Karpas-422 (cell line): Measurements from ENCODE around the gene APP. TPM values are rescaled to one million over a fixed set of nuclear protein-coding genes. Genes with fewer than 3 reads are reported as not detected.

Experiments
- DNase-seq: peaks from one replicate; pipeline ENCODE4 v3.0.0-alpha.2; 2015
- H2AFZ ChIP-seq: fragments of 200-600 bp; sonication (generic); 2 replicates; pipeline ENCODE4 v1.6.1; 2014; ENCODE audit warnings: antibody characterized with exemption, low read length, mixed read lengths
- H3K27ac ChIP-seq: fragments of 200-600 bp; sonication (generic); 2 replicates; pipeline ENCODE4 v1.5.1; 2014; ENCODE audit warnings: mild to moderate bottlenecking, low read length, moderate library complexity
- H3K27me3 ChIP-seq: fragments of 200-600 bp; sonication (generic); 2 replicates; pipeline ENCODE4 v1.6.1; 2014; ENCODE audit warnings: low read length, mixed read lengths
- H3K36me3 ChIP-seq: fragments of 200-600 bp; sonication (generic); 2 replicates; pipeline ENCODE4 v1.6.1; 2014; ENCODE audit warnings: low read length, mixed read lengths; ENCODE audit not compliant: insufficient read depth
- H3K4me1 ChIP-seq: fragments of 200-600 bp; sonication (generic); 2 replicates; pipeline ENCODE4 v1.6.1; 2014; ENCODE audit warnings: mild to moderate bottlenecking, low read length, mixed read lengths
- H3K4me2 ChIP-seq: fragments of 200-600 bp; sonication (generic); 2 replicates; pipeline ENCODE4 v1.6.1; 2014; ENCODE audit warnings: low read length, low read depth, mild to moderate bottlenecking; ENCODE audit not compliant: poor library complexity, severe bottlenecking
- H3K4me3 ChIP-seq: fragments of 200-600 bp; sonication (generic); 2 replicates; pipeline ENCODE4 v1.5.1; 2014; ENCODE audit warnings: mild to moderate bottlenecking, antibody characterized with exemption, low read length, mixed read lengths
- H3K79me2 ChIP-seq: fragments of 200-600 bp; sonication (generic); 2 replicates; pipeline ENCODE4 v1.6.1; 2014; ENCODE audit warnings: mild to moderate bottlenecking, low read length, mixed read lengths
- H3K9ac ChIP-seq: fragments of 200-600 bp; sonication (generic); 2 replicates; pipeline ENCODE4 v1.6.0; 2014; ENCODE audit warnings: low read length
- H3K9me2 ChIP-seq: fragments of 200-600 bp; sonication (generic), shearing (Covaris generic); replicated peaks from 2 replicates; pipeline ENCODE4 v1.6.0; 2014; ENCODE audit warnings: mild to moderate bottlenecking, low read length, moderate library complexity; ENCODE audit not compliant: insufficient read depth
- H3K9me3 ChIP-seq: fragments of 300-700, 200-600 bp; sonication (generic); 2 replicates; pipeline ENCODE4 v1.6.1; 2014; ENCODE audit warnings: low read length, mixed read lengths
- H4K20me1 ChIP-seq: fragments of 200-600 bp; sonication (generic); 2 replicates; pipeline ENCODE4 v1.6.1; 2014; ENCODE audit warnings: mild to moderate bottlenecking, antibody characterized with exemption, low read length, low read depth; ENCODE audit not compliant: insufficient read depth
- total RNA-seq: library from RNA; depleted of rRNA; stranded (reverse); fragments of >200 nt; shearing (Covaris generic); gene quantifications from 2 replicates; pipeline ENCODE4 v1.2.3, GENCODE V29; 2014; ENCODE audit warnings: low replicate concordance

Gene APP
- total RNA-seq, 1 experiment from 2014 or later: not detected

DNA sequence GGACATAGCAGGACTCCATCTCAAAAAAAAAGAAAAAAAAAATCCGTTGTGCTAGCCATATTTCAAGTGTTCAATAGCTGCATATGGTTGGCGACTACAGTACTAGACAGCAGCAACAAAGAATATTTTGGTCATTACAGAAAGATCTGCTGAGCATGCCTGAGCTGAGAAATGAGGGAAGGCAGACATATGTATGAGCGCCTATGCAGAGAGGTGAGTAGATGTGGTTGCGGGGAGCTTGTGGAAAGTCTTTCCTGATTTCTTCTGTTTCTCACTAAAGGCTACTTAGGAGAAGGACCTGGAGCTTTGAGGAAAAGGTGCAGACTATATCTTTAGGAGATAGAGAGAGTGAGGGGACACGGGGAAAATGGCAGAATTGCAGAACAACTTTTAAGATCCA, 21.0 kb upstream of the APP start:
- Histone ChIP-seq H2AFZ (no peak overlapping the region), H3K9ac (no peak overlapping the region), H3K4me2 (no peak overlapping the region), H3K36me3 (no peaks in the 10 kb centered on the region), H3K9me2 (no peaks in the 10 kb centered on the region), H3K4me3 (no peak overlapping the region), H3K27ac (no peak overlapping the region), H3K79me2 (no peaks in the 10 kb centered on the region), H3K4me1 (no peaks in the 10 kb centered on the region), H3K27me3 (no peaks in the 10 kb centered on the region), H3K9me3 (peaks cover 9% of the 10 kb centered on the region; the same call in 1 of the 2 replicates), H4K20me1 (no peaks in the 10 kb centered on the region)
- DNase-seq: no peak

DNA sequence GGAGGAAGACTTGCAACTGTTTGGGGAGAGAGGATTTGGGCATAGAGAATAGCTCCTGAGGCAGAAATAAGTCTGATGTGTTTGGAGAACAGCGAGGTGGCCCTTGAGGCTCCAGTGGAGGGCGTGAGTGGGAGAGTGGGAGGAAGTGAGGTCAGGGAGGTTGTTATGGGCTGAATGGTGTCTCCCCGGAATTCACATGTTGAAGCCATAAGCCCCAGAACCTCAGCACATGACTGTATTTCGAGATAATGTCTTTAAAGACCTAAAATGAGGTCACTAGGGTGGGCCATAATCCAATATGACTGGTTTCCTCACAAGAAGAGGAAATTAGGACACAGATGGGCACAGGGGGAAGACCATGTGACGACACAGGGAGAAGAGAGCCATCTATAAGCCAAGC, 17.9 kb upstream of the APP start:
- no peak for DNase-seq
- no peak overlapping the region for H2AFZ ChIP-seq
- no peak overlapping the region for H3K4me3 ChIP-seq
- H4K20me1 ChIP-seq: no peaks in the 10 kb centered on the region
- H3K27me3 ChIP-seq: no peaks in the 10 kb centered on the region
- no peaks in the 10 kb centered on the region for H3K36me3 ChIP-seq
- H3K27ac ChIP-seq: no peak overlapping the region
- H3K9ac ChIP-seq: no peak overlapping the region
- no peaks in the 10 kb centered on the region for H3K9me2 ChIP-seq
- no peak overlapping the region for H3K4me2 ChIP-seq
- no peaks in the 10 kb centered on the region for H3K4me1 ChIP-seq
- H3K79me2 ChIP-seq: no peaks in the 10 kb centered on the region
- peaks cover 9% of the 10 kb centered on the region for H3K9me3 ChIP-seq

DNA sequence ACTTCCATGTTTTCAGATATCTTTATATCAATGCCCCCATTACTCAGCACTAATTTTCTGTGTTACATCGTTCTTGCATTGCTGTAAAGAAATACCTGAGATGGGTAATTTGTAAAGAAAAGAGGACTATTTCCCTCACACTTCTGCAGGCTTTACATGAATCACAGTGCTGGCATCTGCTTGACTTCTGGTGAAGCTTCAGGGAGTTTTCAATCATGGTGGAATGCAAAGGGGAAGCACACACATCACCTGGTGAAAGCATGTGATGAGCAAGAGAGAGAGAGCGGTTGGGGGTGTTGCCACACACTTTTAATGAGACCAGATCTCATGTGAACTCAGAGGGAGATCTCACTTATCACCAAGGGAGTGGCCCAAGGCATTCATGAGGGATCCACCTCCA, 14.9 kb upstream of the APP start:
- Histone ChIP-seq H3K9ac (no peak overlapping the region), H3K36me3 (no peaks in the 10 kb centered on the region), H3K4me2 (no peak overlapping the region), H3K9me3 (peaks cover 12% of the 10 kb centered on the region), H3K9me2 (no peaks in the 10 kb centered on the region), H3K27me3 (no peaks in the 10 kb centered on the region), H4K20me1 (no peaks in the 10 kb centered on the region), H3K4me1 (no peaks in the 10 kb centered on the region), H3K79me2 (no peaks in the 10 kb centered on the region), H3K4me3 (no peak overlapping the region), H3K27ac (no peak overlapping the region), H2AFZ (no peak overlapping the region)
- no peak for DNase-seq

DNA sequence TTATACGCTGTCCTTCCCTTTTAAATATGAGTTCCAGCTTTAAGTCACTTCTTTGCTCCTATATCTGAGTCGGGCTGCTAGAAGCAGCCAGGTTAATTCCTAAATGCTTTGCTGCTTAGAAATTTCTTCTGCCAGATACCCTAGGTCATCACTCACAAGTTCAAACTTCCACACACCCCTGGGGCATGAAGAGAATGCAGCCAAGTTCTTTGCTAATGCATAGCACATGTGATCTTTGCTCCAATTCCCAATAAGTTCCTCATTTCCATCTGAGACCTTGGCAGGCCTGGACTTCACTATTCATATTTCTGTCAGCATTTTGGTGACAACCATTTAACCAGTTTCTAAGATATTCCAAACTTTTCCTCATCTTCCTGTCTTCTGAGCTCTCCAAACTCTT, 14.5 kb upstream of the APP start:
- no peak overlapping the region for H3K9ac ChIP-seq
- H3K27me3 ChIP-seq: no peaks in the 10 kb centered on the region
- no peaks in the 10 kb centered on the region for H3K36me3 ChIP-seq
- no peak overlapping the region for H2AFZ ChIP-seq
- no peaks in the 10 kb centered on the region for H3K79me2 ChIP-seq
- no peaks in the 10 kb centered on the region for H4K20me1 ChIP-seq
- DNase-seq: no peak
- H3K9me3 ChIP-seq: peaks cover 12% of the 10 kb centered on the region
- no peak overlapping the region for H3K4me3 ChIP-seq
- no peaks in the 10 kb centered on the region for H3K4me1 ChIP-seq
- H3K4me2 ChIP-seq: no peak overlapping the region
- no peak overlapping the region for H3K27ac ChIP-seq
- no peaks in the 10 kb centered on the region for H3K9me2 ChIP-seq

DNA sequence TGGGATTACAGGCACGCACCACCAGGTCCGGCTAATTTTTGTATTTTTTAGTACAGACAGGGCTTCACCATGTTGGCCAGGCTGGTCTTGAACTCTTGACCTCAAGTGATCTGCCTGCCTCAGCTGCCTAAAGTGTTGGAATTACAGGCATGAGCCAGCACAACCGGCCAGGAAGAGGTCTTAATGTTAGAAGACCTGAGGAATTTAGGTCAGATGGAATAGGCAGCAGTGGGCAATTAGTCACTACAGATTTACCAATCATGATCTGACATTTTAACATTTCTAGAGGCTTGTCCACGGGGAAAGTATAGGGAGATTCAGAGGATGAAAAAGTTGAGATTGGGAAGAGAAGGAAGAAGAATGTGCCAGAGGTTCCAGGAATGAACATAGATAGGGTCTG, 8.9 kb upstream of the APP start:
- DNase-seq: no peak

DNA sequence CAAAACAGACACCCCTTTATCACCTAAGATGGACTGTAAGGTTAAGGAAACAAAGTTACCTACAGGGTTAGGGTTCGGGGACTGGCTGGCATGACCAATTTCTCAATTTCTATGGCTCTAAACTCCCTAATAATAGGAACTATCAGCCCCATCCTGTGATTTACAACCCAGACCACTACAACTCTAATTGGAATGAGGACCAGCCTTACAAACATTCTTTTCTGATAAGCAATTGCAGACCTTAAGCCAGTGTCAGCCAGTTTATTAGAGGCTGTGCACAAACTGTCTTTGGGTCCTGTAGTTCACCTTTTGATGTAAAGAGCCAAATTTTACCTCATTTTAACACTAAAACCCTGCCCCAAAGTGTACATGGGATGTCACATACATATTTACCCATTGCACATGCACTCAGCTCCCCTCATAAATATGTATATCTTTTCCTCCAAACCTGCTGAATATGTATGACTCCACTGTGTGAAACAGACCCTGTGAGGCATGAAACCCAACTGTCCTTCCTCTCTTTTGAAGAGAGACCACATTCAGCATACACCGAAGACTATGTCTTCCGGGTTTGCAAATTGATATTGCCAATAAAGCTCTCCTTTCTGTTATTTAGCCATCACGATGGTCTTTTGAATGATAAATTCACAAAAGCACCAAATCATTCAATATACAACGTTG, 7.3 kb upstream of the APP start:
- Histone ChIP-seq H3K79me2 (no peaks in the 10 kb centered on the region), H3K9me3 (peaks cover 3% of the 10 kb centered on the region), H3K9ac (no peak overlapping the region), H2AFZ (no peak overlapping the region), H3K27ac (no peak overlapping the region), H3K9me2 (no peaks in the 10 kb centered on the region), H3K4me1 (no peaks in the 10 kb centered on the region), H4K20me1 (no peaks in the 10 kb centered on the region), H3K36me3 (no peaks in the 10 kb centered on the region), H3K4me2 (no peak overlapping the region), H3K27me3 (no peaks in the 10 kb centered on the region), H3K4me3 (no peak overlapping the region)
- DNase-seq: no peak

More for the DNA sequence above, 8.9 kb upstream of the APP start:
- no peak overlapping the region for H3K27ac ChIP-seq
- H3K4me3 ChIP-seq: no peak overlapping the region
- H2AFZ ChIP-seq: no peak overlapping the region
- H3K4me1 ChIP-seq: no peaks in the 10 kb centered on the region
- no peaks in the 10 kb centered on the region for H3K36me3 ChIP-seq
- no peak overlapping the region for H3K4me2 ChIP-seq
- H3K27me3 ChIP-seq: no peaks in the 10 kb centered on the region
- no peaks in the 10 kb centered on the region for H4K20me1 ChIP-seq
- H3K9me3 ChIP-seq: peaks cover 3% of the 10 kb centered on the region
- H3K79me2 ChIP-seq: no peaks in the 10 kb centered on the region
- no peak overlapping the region for H3K9ac ChIP-seq
- H3K9me2 ChIP-seq: no peaks in the 10 kb centered on the region

DNA sequence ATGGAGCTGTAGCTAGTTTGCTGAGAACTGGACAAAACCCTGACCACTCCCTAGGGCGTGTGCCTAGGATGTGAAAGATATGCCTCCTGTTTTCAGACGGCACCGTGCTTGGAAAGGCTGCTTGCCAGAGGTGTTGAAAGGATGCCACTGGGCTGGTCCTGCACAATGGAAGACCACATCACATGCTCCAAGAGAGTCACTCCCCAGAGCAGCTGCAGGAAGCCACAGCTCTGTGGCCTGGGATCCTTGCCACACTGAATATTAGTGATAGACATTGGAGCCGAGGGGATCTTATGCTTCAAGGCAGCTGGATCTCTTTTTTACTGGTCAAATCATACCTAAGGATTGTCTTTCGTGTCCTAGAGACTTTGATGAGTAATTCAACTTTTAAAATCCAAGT, 6.6 kb upstream of the APP start:
- Histone ChIP-seq H3K9me2 (no peaks in the 10 kb centered on the region), H3K36me3 (no peaks in the 10 kb centered on the region), H3K27me3 (no peaks in the 10 kb centered on the region), H4K20me1 (no peaks in the 10 kb centered on the region), H3K4me3 (no peak overlapping the region), H3K9ac (no peak overlapping the region), H3K79me2 (no peaks in the 10 kb centered on the region), H3K27ac (no peak overlapping the region), H3K4me2 (no peak overlapping the region), H2AFZ (no peak overlapping the region), H3K9me3 (peaks cover 3% of the 10 kb centered on the region), H3K4me1 (no peaks in the 10 kb centered on the region)
- no peak for DNase-seq

DNA sequence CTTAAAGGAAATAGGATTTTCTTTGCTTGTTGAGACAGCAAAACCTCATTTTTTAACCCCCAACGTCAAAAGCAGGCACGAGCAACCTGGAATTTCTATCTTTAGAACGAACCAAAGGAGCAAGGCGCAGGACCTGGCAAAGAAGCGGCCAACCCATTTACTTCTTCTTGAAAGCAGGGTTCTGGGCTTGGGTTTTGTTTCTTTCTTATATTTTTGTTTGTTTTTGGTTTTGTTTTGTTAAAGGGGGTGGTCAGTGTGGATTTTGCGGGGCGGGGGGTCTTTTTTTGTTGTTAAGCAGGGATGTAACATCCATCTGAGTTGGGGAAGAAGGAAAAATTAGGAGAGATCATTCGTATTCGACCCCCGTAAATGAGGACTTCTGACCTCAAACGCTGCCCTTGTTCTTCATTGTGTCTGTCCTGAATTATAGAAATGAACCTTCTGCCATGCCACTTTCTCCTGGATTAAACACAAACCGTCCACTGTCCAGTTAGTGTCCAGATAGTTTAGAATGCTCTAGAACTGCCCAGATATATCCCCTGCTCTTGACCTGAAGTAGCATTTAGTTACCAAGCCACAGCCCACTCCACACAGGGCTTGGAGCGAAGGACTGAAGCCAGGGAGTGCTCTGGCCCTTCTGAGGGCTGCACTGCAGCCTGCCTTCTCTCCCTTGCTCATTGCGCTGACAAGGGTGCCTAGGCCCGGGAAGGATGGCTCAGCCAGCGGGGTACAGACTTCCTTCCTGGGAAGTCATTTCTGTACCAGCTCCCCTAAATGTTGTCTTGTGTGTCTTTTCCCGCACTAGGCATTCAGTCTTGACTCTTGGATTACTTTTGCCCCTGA, 909 bp upstream of the APP start:
- Histone ChIP-seq H3K79me2 (no peaks in the 10 kb centered on the region), H3K9me3 (no peaks in the 10 kb centered on the region; the same call in none of the 2 replicates), H3K4me1 (no peaks in the 10 kb centered on the region), H3K4me2 (no peak overlapping the region), H2AFZ (no peak overlapping the region), H3K27me3 (no peaks in the 10 kb centered on the region), H3K27ac (no peak overlapping the region), H3K9me2 (no peaks in the 10 kb centered on the region), H3K4me3 (no peak overlapping the region), H4K20me1 (no peaks in the 10 kb centered on the region), H3K36me3 (no peaks in the 10 kb centered on the region), H3K9ac (no peak overlapping the region)
- no peak for DNase-seq
